Stomach (tissue), 4 donors: ENCODE data around the gene RBP4.

ENCODE experiments used
- EP300 ChIP-seq: sonication (generic); formaldehyde crosslinking; IDR thresholded peaks from one replicate; pipeline ENCODE4 v1.6.1; 2017; ENCODE audit warnings: antibody characterized with exemption
- POLR2A ChIP-seq, 4 donors: fragments of 450-650 bp; IDR thresholded peaks; one replicate each; pipeline ENCODE4 v1.6.1; 2016; ENCODE audit warnings: antibody characterized with exemption in 4 of 4, control low read depth in 2 of 4, mild to moderate bottlenecking in 1 of 4, moderate library complexity in 1 of 4
- TF ChIP-seq, protein P1 (sequence below), 7 experiments: fragments of 450-650 bp in 4 of 7; fragments of 200-600 bp in 3 of 7; sonication (generic) in 3 of 7; IDR thresholded peaks; one replicate each; pipeline ENCODE4 v1.5.1; 2016 to 2019; ENCODE audit warnings: antibody characterized with exemption in 7 of 7, control low read depth in 2 of 7, mild to moderate bottlenecking in 1 of 7

DNA sequence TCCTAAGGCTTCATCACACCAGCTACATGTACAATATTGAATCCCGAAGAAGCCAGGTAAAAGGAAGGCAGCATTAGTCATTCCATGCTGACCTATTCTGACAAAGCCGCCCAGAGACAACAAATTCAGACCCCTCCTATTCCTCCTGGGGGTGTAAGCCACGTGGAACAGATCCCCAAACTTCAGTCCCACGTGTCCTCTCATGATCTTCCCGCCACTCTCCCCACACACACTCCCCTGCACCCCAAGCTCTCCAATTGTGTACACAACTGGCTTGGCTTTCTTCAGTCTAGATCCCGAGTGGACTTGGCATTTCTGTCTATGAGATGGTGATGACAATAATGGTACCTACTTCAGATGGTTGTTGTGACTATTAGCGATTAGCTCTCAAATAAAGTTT lies 19.9 kb upstream of the RBP4 start:
- TF ChIP-seq, protein P1, sequence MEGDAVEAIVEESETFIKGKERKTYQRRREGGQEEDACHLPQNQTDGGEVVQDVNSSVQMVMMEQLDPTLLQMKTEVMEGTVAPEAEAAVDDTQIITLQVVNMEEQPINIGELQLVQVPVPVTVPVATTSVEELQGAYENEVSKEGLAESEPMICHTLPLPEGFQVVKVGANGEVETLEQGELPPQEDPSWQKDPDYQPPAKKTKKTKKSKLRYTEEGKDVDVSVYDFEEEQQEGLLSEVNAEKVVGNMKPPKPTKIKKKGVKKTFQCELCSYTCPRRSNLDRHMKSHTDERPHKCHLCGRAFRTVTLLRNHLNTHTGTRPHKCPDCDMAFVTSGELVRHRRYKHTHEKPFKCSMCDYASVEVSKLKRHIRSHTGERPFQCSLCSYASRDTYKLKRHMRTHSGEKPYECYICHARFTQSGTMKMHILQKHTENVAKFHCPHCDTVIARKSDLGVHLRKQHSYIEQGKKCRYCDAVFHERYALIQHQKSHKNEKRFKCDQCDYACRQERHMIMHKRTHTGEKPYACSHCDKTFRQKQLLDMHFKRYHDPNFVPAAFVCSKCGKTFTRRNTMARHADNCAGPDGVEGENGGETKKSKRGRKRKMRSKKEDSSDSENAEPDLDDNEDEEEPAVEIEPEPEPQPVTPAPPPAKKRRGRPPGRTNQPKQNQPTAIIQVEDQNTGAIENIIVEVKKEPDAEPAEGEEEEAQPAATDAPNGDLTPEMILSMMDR (IDR thresholded peaks at IDR 0.05) = no peak
- TF ChIP-seq EP300 = no peak
- no peak for TF ChIP-seq POLR2A (IDR thresholded peaks at IDR 0.05)
